Measurements from ENCODE around the gene TMEM273.

The TMEM273 gene

GRCh38 chr10:49176310-49177268 lies 11.6 kb downstream of the TMEM273 start:
- DNase-seq: no peak

GRCh38 chr10:49175587-49176309 lies 12.4 kb downstream of the TMEM273 start:
- no peak for DNase-seq

- DNase-seq: no peak
Measured at GRCh38 chr10:49174926-49175500, 13.2 kb downstream of the TMEM273 start.

DNA sequence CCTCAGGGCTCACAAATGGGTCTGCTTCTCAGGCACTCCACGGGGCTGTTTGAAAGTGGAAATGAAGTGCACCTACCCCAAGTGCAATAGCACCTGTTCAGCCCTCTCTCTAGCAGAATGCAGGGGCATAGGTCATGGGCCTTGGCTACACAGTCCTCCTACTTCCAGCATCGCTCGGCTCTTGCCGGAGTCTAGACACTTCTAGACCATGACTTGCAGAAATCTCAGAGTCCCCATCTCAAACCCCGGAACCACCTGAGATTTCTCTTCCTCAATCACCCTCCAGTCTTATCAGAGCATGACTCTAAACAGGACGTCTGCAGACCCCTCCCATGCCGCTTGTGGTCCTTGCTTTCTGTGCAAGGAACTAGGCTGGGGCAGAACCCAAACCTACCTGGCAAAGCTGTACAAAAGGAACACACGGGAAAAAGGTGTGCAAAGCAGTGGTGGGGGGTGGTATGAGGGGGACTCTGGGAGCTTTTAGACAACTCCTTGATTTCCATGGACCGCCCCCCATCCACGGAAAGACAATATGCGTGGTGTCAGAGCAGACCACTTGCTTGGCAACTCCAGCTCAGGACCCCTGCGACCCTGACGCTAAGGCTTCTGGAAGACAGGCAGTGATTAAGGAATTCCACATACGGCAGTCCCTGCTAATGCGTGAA lies 13.8 kb downstream of the TMEM273 start:
- DNase-seq: no peak

DNA sequence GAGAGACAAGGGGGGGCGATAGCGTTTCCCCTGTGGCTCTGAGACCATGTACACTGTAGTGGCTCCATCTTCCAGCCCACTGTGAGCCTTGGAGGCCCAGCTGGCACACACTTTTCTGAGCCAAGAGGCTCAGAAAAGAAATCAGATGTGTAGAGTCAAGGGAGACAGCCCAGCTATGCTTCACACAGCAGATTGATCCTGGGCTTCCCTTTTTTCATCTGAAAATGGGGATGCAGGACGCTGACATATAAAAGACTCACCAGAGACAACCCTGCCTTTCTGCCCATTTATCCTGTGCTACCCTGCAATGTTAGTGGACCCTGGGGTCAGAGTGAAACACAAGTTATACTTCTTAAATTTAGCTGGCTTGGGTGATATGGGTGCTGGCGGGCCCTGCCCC lies 14.3 kb downstream of the TMEM273 start:
- DNase-seq: no peak

- DNase-seq: no peak
Measured at GRCh38 chr10:49173201-49173772, 14.9 kb downstream of the TMEM273 start.

DNA sequence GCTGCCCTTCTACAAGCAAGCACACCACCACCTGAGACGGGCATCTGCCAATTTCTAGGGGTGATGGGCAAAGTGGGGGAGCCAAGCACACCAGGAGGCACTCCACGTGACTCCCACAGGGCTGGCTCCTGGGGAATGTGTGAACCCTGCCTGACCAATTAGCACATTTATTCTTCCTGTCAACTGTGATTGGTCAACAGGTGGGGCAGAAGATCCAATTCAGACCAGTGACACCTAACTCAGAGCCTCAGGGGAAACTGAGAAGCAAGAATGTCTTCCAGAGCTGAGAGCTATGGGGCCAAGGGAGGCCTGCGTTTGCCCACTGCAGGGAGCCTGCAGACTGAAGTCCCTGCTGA lies 15.4 kb downstream of the TMEM273 start:
- DNase-seq: no peak

- no peak for DNase-seq
Measured at GRCh38 chr10:49172061-49172776, 16.0 kb downstream of the TMEM273 start.

DNA sequence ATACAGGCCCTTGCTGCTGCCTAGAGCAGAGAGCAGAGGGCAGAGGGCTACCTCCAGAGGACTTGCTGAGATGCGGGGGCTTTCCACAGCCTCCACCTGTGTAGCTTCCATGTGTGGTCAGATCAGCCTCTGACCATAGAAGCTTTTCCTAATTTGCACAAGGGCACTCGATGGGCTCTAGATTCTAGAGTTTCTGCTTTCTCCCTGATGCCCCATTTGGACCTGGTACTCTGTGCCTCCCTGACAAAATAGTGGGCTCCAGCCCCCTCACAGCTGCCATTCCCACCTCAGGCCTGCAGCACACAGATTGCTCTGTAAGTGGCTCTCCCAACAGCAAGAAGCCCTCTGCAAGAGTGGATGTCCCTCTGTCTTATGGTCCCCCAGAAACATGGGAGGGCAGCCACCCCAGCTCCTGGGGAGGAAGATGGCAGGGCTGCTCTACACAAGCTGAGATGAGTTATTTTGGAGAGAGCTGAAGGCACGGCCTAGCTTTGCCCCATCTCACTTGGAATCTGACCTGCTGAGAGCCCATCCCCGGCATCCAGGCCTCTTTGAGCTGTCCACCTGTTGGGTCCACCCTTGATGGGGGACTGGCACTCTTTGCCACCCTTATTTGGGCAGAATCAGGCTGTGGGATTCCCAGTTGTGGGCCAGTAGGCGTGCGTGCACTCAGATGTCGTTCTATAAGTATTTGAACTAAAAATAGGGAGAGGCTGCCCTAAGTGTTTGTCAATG lies 16.7 kb downstream of the TMEM273 start:
- DNase-seq: no peak

DNA sequence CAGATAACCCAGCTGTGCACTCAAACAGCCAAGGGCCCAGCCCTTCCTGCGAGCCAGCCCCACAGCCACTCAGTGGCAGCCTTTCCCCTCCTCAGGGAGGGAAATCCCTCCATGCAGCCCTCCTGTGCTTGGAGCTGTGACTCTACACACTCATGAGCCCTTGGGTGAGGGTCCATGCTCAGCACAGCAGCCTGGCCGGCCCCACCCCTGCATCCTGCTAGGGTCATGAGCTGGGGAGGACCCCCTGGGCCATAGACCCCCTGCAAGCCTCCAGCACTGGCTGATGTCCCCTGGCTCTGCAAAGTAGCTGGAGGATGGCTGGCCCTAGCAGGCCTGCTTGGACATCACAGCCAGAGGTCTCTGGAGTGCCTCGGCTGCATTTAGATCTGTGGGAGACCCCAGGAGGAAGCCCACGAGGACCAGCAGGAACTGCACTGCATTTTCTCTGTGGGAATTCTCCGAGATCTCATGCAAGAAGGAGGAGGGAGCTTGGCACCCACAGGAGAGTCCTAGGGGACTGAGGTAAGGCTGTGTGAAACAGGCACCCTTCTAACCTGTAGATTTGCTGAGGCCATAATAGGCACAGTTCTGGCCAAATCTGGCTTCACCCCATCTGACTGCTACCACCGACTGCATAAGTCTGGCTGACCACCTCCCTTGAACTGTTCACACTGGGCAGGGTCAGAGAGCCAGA lies 17.4 kb downstream of the TMEM273 start:
- DNase-seq: no peak

- no peak for DNase-seq
Measured at GRCh38 chr10:49169776-49170175, 18.4 kb downstream of the TMEM273 start.

DNA sequence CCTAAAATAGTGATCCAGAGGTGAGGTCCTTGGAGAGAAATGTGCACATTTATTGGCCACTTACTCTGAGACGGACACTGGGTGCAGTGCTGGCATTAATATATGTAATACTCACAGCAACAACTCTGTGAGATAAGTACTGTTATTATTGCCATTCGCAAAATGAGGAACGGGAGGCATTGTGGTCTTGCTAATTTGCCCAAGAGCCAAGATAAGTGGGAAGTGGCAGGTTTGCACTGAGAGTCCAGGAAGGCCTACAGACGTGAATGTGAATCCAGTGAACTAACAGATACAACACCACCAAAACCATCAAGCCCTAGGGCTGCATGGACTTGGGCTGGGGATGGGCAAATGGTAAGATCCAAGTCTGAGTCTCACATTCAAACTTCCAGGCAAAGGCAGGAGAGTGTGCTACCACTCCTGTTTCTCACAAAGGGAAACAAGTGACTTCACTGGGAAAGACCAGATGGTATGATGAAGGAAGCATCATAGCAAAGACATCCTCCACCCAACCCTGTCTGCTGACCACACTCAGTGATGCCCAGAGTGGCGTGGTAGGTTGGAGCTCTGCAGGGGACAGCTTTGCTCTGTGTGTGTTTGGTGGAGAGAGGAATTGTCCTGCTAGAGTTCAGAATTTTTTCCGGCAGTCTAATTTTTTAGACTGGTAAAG lies 19.2 kb downstream of the TMEM273 start:
- DNase-seq: no peak

- no peak for DNase-seq
Measured at GRCh38 chr10:49168171-49168540, 20.0 kb downstream of the TMEM273 start.

DNA sequence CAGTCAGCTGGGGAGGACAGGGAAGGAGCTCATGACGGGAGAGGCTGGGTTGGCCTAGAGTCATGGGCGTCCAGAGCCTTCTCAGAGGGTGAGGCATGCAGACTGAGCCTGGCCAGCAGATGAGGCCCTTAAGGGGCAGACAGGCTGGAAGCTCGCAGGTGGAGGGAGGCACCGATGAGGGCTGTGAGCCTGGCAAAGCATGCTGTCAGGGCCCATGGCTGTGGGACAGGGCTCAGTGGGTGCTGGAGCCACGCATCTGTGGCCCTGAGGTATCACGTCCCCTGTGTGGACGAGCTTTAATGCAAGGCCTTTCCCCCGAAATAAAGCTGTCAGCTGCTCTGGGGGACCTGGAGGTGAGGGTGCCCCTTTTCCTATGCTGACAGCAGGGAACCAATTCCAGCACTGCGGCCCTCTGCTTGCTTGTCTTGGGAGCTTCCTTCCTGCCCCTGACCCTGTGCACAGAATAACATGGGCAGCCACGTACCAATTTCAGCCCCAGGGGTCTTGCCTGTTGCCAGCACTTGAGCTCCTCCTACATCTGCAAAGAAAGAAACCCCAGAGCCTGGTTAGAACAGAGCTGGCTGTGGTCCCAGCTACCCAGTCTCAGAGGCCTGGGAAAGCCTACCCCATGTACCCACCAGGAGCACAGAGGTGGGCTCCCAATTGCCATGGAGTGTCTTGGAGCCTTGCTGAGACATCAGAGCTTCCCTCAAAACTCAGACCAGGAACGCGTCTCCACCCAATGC lies 20.6 kb downstream of the TMEM273 start:
- no peak for DNase-seq

- DNase-seq: no peak
Measured at GRCh38 chr10:49166484-49167400, 21.4 kb downstream of the TMEM273 start.

DNA sequence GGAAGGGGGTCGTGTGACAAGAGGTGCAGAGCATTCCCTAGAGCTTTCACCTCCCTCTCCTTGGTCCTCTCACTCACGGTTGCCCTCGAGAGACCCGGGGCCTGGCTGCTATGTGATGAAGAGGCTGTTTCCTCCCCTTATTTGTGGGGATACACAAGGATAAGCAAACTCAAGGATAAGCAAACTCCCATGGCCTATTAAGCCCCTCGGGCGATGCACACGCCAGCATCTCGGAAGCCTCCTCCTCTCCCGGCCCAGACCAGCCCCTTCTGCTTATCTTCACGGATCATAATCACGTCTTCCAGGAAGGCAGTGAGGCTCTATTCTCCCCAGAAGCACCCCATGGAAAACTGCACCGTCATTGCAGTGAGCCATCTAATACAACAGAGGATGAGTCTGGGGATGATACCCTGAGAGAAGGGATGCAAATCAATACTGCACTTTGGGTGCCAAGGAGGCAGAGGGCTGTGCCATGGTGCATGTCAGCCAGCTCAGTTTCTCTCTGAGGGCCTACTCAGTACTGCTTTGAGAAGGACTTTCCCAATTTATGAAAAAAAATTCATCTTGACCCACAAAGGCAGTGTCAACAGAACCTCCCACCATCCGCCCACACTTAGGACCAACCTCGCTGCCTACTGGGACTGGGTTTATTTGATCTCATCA lies 22.2 kb downstream of the TMEM273 start:
- DNase-seq: no peak

- no peak for DNase-seq
Measured at GRCh38 chr10:49165259-49165658, 22.9 kb downstream of the TMEM273 start.
